HCT116 (cell line): ENCODE measurements around the gene P2RY4.

Experiments used
- CBX3 ChIP-seq: IDR thresholded peaks from 2 replicates; pipeline ENCODE4 v1.6.1; 2012; ENCODE audit warnings: low read depth
- CEBPB ChIP-seq: IDR thresholded peaks from 2 replicates; pipeline ENCODE4 v1.6.1; 2012; ENCODE audit warnings: low read depth
- EGR1 ChIP-seq: IDR thresholded peaks from 2 replicates; pipeline ENCODE4 v1.6.1; 2012; ENCODE audit warnings: low read depth
- EZH2 ChIP-seq: fragments of 200-600 bp; sonication (generic); IDR thresholded peaks from 2 replicates; pipeline ENCODE4 v1.6.1; 2017; ENCODE audit warnings: antibody characterized with exemption, mixed run types
- POLR2A ChIP-seq: IDR thresholded peaks from 2 replicates; pipeline ENCODE4 v1.7.0; 2011; ENCODE audit warnings: borderline replicate concordance; ENCODE audit not compliant: insufficient read depth, insufficient read length; ENCODE audit errors: extremely low read depth
- POLR2AphosphoS5 ChIP-seq: IDR thresholded peaks from 2 replicates; pipeline ENCODE4 v1.6.1; 2011; ENCODE audit warnings: mild to moderate bottlenecking, low read depth, low read length, moderate library complexity
- RAD21 ChIP-seq: IDR thresholded peaks from 2 replicates; pipeline ENCODE4 v1.6.1; 2012; ENCODE audit warnings: low read depth, mild to moderate bottlenecking
- SP1 ChIP-seq: IDR thresholded peaks from 2 replicates; pipeline ENCODE4 v1.6.1; 2012; ENCODE audit warnings: low read depth
- TCF7L2 ChIP-seq: IDR thresholded peaks from 2 replicates; pipeline ENCODE4 v1.7.0; 2011; ENCODE audit warnings: borderline replicate concordance, inconsistent platforms; ENCODE audit not compliant: insufficient read depth, insufficient read length; ENCODE audit errors: extremely low read depth
- TF ChIP-seq, protein P1 (sequence below), 3 experiments: fragments of 200-600 bp in 1 of 3; sonication (generic) in 1 of 3; IDR thresholded peaks in 2 of 3; conservative IDR thresholded peaks in 1 of 3; 2 replicates each; pipeline ENCODE4 v1.5.1; 2012 to 2017; ENCODE audit warnings: low read depth in 2 of 3, low read length in 2 of 3, antibody characterized with exemption in 1 of 3, borderline replicate concordance in 1 of 3, control low read depth in 1 of 3, mild to moderate bottlenecking in 1 of 3, mixed read lengths in 1 of 3, mixed run types in 1 of 3, moderate library complexity in 1 of 3; ENCODE audit not compliant: insufficient read depth in 1 of 3
- TF ChIP-seq, protein P2 (sequence below): IDR thresholded peaks from 2 replicates; pipeline ENCODE4 v1.6.1; 2012
- TF ChIP-seq, protein P3 (sequence below): IDR thresholded peaks from 2 replicates; pipeline ENCODE4 v1.6.1; 2012

DNA sequence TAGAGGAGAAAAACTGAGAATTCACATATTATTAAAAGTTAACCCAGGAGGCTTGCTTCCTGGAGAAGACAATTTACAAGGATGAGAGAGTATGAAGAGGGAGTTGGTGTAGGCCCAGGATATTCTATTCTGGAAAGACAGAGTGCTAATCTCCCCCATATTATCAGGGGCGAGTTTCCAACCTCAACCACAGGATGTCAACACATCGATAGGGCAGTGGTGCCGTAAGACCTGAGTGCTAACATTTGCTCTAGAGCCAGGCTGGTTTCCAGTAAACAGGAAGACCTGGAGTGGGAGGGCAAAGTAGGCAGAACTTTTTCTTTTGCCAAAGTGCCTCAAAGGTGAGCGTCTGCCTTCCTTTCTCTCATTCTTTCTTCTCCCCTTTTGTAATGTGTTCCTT lies 28.3 kb downstream of the P2RY4 start:
- TF ChIP-seq TCF7L2: no peak
- TF ChIP-seq, protein P1, sequence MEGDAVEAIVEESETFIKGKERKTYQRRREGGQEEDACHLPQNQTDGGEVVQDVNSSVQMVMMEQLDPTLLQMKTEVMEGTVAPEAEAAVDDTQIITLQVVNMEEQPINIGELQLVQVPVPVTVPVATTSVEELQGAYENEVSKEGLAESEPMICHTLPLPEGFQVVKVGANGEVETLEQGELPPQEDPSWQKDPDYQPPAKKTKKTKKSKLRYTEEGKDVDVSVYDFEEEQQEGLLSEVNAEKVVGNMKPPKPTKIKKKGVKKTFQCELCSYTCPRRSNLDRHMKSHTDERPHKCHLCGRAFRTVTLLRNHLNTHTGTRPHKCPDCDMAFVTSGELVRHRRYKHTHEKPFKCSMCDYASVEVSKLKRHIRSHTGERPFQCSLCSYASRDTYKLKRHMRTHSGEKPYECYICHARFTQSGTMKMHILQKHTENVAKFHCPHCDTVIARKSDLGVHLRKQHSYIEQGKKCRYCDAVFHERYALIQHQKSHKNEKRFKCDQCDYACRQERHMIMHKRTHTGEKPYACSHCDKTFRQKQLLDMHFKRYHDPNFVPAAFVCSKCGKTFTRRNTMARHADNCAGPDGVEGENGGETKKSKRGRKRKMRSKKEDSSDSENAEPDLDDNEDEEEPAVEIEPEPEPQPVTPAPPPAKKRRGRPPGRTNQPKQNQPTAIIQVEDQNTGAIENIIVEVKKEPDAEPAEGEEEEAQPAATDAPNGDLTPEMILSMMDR (IDR thresholded peaks at IDR 0.05 in 2 of 3, conservative IDR thresholded peaks at IDR 0.05 in 1 of 3; ENCODE audit: borderline replicate concordance in 1 of 3, insufficient read depth in 1 of 3, low read depth in 2 of 3, low read length in 2 of 3): no peak
- no peak for TF ChIP-seq SP1
- TF ChIP-seq, protein P2, sequence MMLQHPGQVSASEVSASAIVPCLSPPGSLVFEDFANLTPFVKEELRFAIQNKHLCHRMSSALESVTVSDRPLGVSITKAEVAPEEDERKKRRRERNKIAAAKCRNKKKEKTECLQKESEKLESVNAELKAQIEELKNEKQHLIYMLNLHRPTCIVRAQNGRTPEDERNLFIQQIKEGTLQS: no peak
- no peak for TF ChIP-seq CBX3
- TF ChIP-seq POLR2A: no peak
- no peak for TF ChIP-seq EZH2
- TF ChIP-seq POLR2AphosphoS5: no peak
- TF ChIP-seq, protein P3, sequence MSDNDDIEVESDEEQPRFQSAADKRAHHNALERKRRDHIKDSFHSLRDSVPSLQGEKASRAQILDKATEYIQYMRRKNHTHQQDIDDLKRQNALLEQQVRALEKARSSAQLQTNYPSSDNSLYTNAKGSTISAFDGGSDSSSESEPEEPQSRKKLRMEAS: no peak
- no peak for TF ChIP-seq EGR1
- TF ChIP-seq CEBPB: no peak
- no peak for TF ChIP-seq RAD21
